HFF-Myc (cell line): ENCODE results near the gene C16orf95.
"Not testable (repeated sequence)": the region's sequence is repeated elsewhere in the genome, so short reads cannot be mapped to it uniquely, and the experiment has no call there.

Experiments used
- DNase-seq: peaks from one replicate; pipeline ENCODE4 v3.0.0-alpha.2; 2011; ENCODE audit warnings: low read depth; ENCODE audit errors: extremely low read depth
- H3K4me3 ChIP-seq: replicated peaks from 2 replicates; pipeline ENCODE4 v1.5.1; 2011; ENCODE audit warnings: low read depth, mild to moderate bottlenecking, control low read depth, low read length
- CTCF ChIP-seq: IDR thresholded peaks from 2 replicates; pipeline ENCODE4 v1.5.1; 2012; ENCODE audit warnings: mild to moderate bottlenecking, low read depth, low read length, control low read depth; ENCODE audit errors: missing control alignments

C16orf95 gene

GRCh38 chr16:87265261-87265660 is 51.9 kb downstream of the C16orf95 start:
- no peak for DNase-seq
- TF ChIP-seq CTCF = no peak

DNA sequence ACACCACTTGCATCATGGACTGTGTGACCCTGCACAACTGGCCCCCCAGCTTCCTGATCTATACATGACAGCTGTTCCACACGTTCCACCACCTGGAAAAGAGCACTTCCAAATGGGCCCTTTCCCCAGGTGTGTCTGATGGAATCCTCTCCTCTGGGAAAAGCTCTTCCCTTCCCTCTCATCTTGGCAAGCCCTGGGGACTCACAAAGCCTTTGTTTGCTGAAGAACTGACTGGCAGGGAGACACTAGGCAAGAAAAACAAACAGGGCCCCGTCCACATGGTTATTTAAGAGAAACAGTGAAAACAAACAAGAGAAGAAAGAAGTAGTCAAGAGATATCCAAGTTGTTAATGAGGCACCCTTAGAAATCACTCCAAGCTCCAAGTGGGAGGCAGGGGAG is 52.6 kb downstream of the C16orf95 start:
- DNase-seq = no peak
- no peak overlapping the region for H3K4me3 ChIP-seq
- no peak for TF ChIP-seq CTCF

More at GRCh38 chr16:87265261-87265660, 51.9 kb downstream of the C16orf95 start:
- no peak overlapping the region for H3K4me3 ChIP-seq

DNA sequence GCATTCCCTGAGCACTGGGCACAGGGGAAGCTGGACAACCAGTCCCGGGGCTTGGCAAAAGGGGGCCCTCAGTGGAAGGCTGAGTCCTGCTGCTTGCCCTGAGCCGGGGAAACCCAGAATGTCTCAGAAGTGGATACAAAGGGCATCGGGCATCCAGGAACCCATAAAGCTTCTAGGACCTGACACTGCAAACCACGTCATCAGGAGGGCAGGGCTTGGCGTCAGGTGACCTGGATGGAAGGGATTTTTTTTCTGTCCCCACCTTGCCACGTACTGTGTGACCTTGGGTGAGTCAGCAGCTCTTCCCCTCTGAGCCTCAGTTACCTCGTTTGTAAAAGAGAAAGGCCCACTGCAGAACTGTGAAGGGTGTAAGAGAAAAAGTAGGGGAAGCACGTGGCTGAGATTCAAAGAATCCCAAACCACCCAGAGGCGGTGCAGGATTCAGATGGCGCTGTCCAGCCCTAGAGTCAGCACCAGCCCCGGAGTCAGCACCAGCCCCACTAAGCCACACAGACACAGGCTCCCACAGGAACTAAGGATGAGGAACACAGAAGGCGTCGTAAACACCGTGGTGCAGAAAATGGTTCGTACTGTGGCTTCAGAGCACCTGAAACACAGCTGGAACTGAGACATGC is 53.7 kb downstream of the C16orf95 start:
- H3K4me3 ChIP-seq = no peak overlapping the region
- no peak for TF ChIP-seq CTCF
- DNase-seq = no peak

- DNase-seq = no peak
- no peak overlapping the region for H3K4me3 ChIP-seq
- no peak for TF ChIP-seq CTCF
Measured at GRCh38 chr16:87259431-87259830, 57.8 kb downstream of the C16orf95 start.

DNA sequence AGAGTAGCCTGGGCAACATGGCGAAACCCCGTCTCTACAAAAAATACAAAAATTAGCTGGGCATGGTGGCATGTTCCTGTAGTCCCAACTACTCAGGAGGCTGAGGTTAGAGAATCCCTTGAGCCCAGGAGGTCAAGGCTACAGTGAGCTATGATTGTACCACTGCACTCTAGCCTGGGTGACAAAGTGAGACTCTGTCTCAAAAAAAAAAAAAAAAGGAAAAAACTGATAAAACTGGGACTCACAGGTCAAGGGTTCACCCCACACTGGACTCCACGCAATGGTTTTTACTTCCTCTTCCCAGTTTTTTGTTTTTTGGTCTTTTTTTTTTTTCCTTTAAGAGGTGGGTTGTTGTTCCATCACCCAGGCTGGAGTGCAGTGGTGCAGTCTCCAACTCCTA is 58.5 kb downstream of the C16orf95 start:
- DNase-seq, H3K4me3 ChIP-seq: not testable (repeated sequence)

GRCh38 chr16:87255866-87256265 is 61.3 kb downstream of the C16orf95 start:
- TF ChIP-seq CTCF = no peak
- no peak for DNase-seq
- H3K4me3 ChIP-seq = no peak overlapping the region

DNA sequence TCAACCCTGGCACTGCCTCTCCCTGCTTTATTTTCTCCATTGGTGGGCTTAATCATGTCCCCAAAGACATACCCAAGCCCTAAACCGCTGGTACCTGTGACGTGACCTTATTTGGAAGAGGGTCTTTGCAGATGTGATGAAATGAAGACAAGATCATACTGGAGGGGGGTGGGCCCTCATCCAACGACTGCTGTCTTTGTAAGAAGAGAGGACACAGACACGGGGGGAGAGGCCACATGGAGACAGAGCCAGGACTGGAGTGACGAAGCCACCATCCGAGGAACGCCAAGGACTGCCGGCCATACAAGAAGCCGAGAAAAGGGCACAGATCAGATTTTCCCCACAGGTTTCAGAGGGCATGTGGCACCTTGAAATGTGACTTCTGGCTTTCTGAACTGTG is 62.5 kb downstream of the C16orf95 start:
- DNase-seq = no peak
- TF ChIP-seq CTCF = no peak
- no peak overlapping the region for H3K4me3 ChIP-seq
